GM12891 (cell line): ENCODE data around the gene FAM83G.

Experiments
- DNase-seq: peaks from one replicate; pipeline ENCODE4 v3.0.0; 2011; ENCODE audit warnings: low spot score; ENCODE audit not compliant: insufficient read length
- FAIRE-seq: peaks from 2 replicates; lab custom pipeline; 2011; peaks lifted over from hg19 to GRCh38; lab: Jason Lieb, UNC
- PAX5 ChIP-seq: IDR thresholded peaks from 2 replicates; pipeline ENCODE4 v1.6.1; 2011; ENCODE audit warnings: low read length, moderate library complexity, mild to moderate bottlenecking; ENCODE audit not compliant: insufficient read depth, severe bottlenecking
- POLR2A ChIP-seq: IDR thresholded peaks from 2 replicates; pipeline ENCODE4 v1.6.1; 2011; ENCODE audit warnings: low read depth, low read length, control low read depth
- POLR2AphosphoS5 ChIP-seq: IDR thresholded peaks from 2 replicates; pipeline ENCODE4 v1.6.1; 2011; ENCODE audit warnings: low read depth, low read length, control low read depth
- POU2F2 ChIP-seq: IDR thresholded peaks from 2 replicates; pipeline ENCODE4 v1.6.1; 2011; ENCODE audit warnings: low read depth, mild to moderate bottlenecking, control low read depth, low read length, moderate library complexity
- SPI1 ChIP-seq: IDR thresholded peaks from 2 replicates; pipeline ENCODE4 v1.6.1; 2011; ENCODE audit warnings: low read depth, low read length, control low read depth
- TAF1 ChIP-seq: IDR thresholded peaks from 2 replicates; pipeline ENCODE4 v1.6.1; 2011; ENCODE audit warnings: low read depth, low read length, control low read depth

FAM83G gene

GRCh38 chr17:18965530-18966236, 38.9 kb downstream of the FAM83G start:
- FAIRE-seq (no peak), DNase-seq (no peak)
- TF ChIP-seq POU2F2: no peak
- no peak for TF ChIP-seq SPI1
- no peak for TF ChIP-seq PAX5
- no peak for TF ChIP-seq TAF1
- TF ChIP-seq POLR2AphosphoS5: no peak
- TF ChIP-seq POLR2A: no peak

GRCh38 chr17:18964550-18964949, 40.0 kb downstream of the FAM83G start:
- no peak for TF ChIP-seq POLR2AphosphoS5
- TF ChIP-seq SPI1: no peak
- TF ChIP-seq PAX5: no peak
- no peak for TF ChIP-seq TAF1
- no peak for TF ChIP-seq POLR2A
- no peak for TF ChIP-seq POU2F2
- no peak for DNase-seq
- FAIRE-seq: no peak

- FAIRE-seq (no peak), DNase-seq (no peak)
- TF ChIP-seq SPI1 (no peak), PAX5 (no peak), POLR2A (no peak), POU2F2 (no peak), POLR2AphosphoS5 (no peak), TAF1 (no peak)
Observed at GRCh38 chr17:18964018-18964351, 40.6 kb downstream of the FAM83G start.

GRCh38 chr17:18963126-18964017, 41.2 kb downstream of the FAM83G start:
- TF ChIP-seq TAF1 (no peak), POLR2AphosphoS5 (no peak), SPI1 (no peak), PAX5 (no peak), POU2F2 (no peak), POLR2A (no peak)
- DNase-seq (no peak), FAIRE-seq (no peak)

- no peak for TF ChIP-seq TAF1
- no peak for TF ChIP-seq POLR2AphosphoS5
- no peak for TF ChIP-seq POLR2A
- TF ChIP-seq POU2F2: no peak
- TF ChIP-seq PAX5: no peak
- no peak for TF ChIP-seq SPI1
- FAIRE-seq (no peak), DNase-seq (no peak)
Observed at GRCh38 chr17:18962494-18962815, 42.1 kb downstream of the FAM83G start.

GRCh38 chr17:18961634-18962493, 42.7 kb downstream of the FAM83G start:
- FAIRE-seq (no peak), DNase-seq (no peak)
- TF ChIP-seq PAX5 (no peak), POLR2AphosphoS5 (no peak), POLR2A (no peak), TAF1 (no peak), SPI1 (no peak), POU2F2 (no peak)

GRCh38 chr17:18960803-18961511, 43.6 kb downstream of the FAM83G start:
- TF ChIP-seq POU2F2: peak; percentile 59; the same call in 1 of the 2 replicates
- TF ChIP-seq PAX5: no peak
- TF ChIP-seq SPI1: no peak
- DNase-seq: peak; percentile 90
- peak; percentile 71 for FAIRE-seq

GRCh38 chr17:18960241-18960665, 44.3 kb downstream of the FAM83G start:
- DNase-seq: no peak
- TF ChIP-seq SPI1: no peak
- no peak for TF ChIP-seq TAF1
- no peak for TF ChIP-seq POU2F2
- TF ChIP-seq POLR2A: no peak
- FAIRE-seq: no peak

GRCh38 chr17:18959845-18960240, 44.7 kb downstream of the FAM83G start:
- DNase-seq: no peak
- no peak for FAIRE-seq
- no peak for TF ChIP-seq SPI1
- no peak for TF ChIP-seq POLR2AphosphoS5
- no peak for TF ChIP-seq TAF1
- TF ChIP-seq POLR2A: no peak
- TF ChIP-seq PAX5: no peak
- TF ChIP-seq POU2F2: no peak
